Measurements from ENCODE around the gene MAMLD1. TPM values are rescaled to one million over a fixed set of nuclear protein-coding genes. Genes with fewer than 3 reads are reported as not detected.

MAMLD1 gene
- polyA plus RNA-seq, 1 donor (not counting 4 experiments of a cell fraction or from before 2014, with no cell fraction given) = 0.98 TPM

DNA sequence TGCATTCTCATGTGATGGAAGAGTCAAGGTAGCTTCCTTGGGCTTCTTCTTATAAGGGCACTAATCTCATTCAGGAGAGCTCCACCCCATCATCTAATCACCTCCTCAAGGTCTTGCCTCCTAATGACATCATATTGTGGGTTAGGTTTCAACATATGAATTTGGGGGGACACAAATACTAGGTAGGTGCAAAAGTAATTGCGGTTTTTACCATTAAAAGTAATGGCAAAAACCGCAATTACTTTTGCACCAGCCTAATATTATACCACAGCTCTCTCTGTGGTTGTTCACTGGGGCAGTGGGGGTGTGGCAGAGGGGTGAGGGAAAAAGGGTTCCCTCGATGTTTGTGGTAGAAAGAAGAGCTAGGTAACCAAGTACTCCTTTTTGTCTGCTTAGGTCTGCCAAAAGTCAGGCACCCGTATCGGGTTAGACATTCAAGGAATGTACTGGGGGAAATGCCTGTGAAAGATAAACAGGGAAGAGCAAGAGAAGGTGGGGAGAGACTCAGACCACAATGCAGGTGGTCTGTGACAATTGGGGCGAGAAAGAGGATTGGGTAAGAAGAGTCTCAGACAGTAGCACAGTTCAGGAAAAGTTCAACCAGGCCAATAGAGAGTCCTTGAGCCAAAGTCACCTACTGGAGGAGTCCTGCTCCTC lies 126.4 kb downstream of the MAMLD1 start:
- H3K9me1 ChIP-seq (ENCODE audit: control insufficient read depth, extremely low read depth, insufficient read depth, low read length) = no peaks in the 10 kb centered on the region
- H3K4me1 ChIP-seq (ENCODE audit: control insufficient read depth, extremely low read depth, insufficient read depth, low read length) = no peaks in the 10 kb centered on the region
- H3K36me3 ChIP-seq (ENCODE audit: control insufficient read depth in 2 of 2, extremely low read depth in 1 of 2, insufficient read depth in 2 of 2, low read length in 2 of 2) = no peaks in the 10 kb centered on the region
- dilution Hi-C loops (cut with MboI; ENCODE audit: extremely low pct_ligation_motif_present, low sequenced_read_pairs) = no loop called here
- H3K9me3 ChIP-seq (ENCODE audit: control insufficient read depth, low read depth, low read length) = no peaks in the 10 kb centered on the region
- H3K4me3 ChIP-seq (ENCODE audit: control insufficient read depth in 2 of 3, extremely low read depth in 1 of 3, insufficient read depth in 2 of 3, low read depth in 1 of 3, low read length in 3 of 3) = no peak overlapping the region
- FAIRE-seq (no peak), DNase-seq (ENCODE audit: low read depth, low spot score) (no peak)
- H3K9ac ChIP-seq (ENCODE audit: control insufficient read depth, extremely low read depth, insufficient read depth, low read length) = no peak overlapping the region
- no peak overlapping the region for H2AFZ ChIP-seq (ENCODE audit: control insufficient read depth, low read length)
- H4K20me1 ChIP-seq (ENCODE audit: control insufficient read depth, extremely low read depth, insufficient read depth, low read length) = no peaks in the 10 kb centered on the region
- H3K79me2 ChIP-seq (ENCODE audit: control insufficient read depth, insufficient read depth, low read length) = no peaks in the 10 kb centered on the region
- no peaks in the 10 kb centered on the region for H3K27me3 ChIP-seq (ENCODE audit: control insufficient read depth, extremely low read depth, insufficient read depth, low read length)
- H3K4me2 ChIP-seq (ENCODE audit: control insufficient read depth, extremely low read depth, insufficient read depth, low read depth, low read length) = no peak overlapping the region
- no peak overlapping the region for H3K27ac ChIP-seq (ENCODE audit: control insufficient read depth, insufficient read depth, low read length)
- TF ChIP-seq, protein P1, sequence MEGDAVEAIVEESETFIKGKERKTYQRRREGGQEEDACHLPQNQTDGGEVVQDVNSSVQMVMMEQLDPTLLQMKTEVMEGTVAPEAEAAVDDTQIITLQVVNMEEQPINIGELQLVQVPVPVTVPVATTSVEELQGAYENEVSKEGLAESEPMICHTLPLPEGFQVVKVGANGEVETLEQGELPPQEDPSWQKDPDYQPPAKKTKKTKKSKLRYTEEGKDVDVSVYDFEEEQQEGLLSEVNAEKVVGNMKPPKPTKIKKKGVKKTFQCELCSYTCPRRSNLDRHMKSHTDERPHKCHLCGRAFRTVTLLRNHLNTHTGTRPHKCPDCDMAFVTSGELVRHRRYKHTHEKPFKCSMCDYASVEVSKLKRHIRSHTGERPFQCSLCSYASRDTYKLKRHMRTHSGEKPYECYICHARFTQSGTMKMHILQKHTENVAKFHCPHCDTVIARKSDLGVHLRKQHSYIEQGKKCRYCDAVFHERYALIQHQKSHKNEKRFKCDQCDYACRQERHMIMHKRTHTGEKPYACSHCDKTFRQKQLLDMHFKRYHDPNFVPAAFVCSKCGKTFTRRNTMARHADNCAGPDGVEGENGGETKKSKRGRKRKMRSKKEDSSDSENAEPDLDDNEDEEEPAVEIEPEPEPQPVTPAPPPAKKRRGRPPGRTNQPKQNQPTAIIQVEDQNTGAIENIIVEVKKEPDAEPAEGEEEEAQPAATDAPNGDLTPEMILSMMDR (optimal IDR thresholded peaks at IDR 0.05 in 1 of 3, IDR thresholded peaks at IDR 0.05 in 1 of 3, conservative IDR thresholded peaks at IDR 0.05 in 1 of 3; ENCODE audit: extremely low read depth in 1 of 3, insufficient read depth in 2 of 3, low read length in 3 of 3) = no peak
- no peak for TF ChIP-seq EZH2 (IDR thresholded peaks at IDR 0.05; ENCODE audit: low read length)

DNA sequence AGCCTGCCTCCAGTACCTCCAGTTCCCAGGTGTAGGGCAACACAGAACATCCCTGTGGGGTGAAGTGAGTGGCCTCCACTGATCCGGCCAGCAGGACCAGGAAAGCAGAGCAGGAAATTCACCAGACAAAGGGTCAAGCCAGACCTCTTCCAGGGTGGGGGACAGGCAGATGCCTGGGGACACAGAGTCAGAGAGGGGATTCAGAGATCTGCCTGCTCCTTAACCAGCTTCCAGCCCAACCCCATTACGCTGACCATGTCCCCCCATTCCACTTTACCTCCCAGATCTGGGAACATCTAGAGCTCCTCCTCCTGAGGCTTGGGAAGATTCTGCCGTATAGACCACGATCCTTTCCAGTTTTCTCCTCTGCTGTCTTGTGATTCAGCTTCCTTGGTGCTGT lies 132.4 kb downstream of the MAMLD1 start:
- Histone ChIP-seq H3K27me3 (ENCODE audit: control insufficient read depth, extremely low read depth, insufficient read depth, low read length) (no peaks in the 10 kb centered on the region), H3K36me3 (ENCODE audit: control insufficient read depth in 2 of 2, extremely low read depth in 1 of 2, insufficient read depth in 2 of 2, low read length in 2 of 2) (no peaks in the 10 kb centered on the region), H3K27ac (ENCODE audit: control insufficient read depth, insufficient read depth, low read length) (no peak overlapping the region), H3K4me3 (ENCODE audit: control insufficient read depth in 2 of 3, extremely low read depth in 1 of 3, insufficient read depth in 2 of 3, low read depth in 1 of 3, low read length in 3 of 3) (no peak overlapping the region), H3K79me2 (ENCODE audit: control insufficient read depth, insufficient read depth, low read length) (no peaks in the 10 kb centered on the region), H4K20me1 (ENCODE audit: control insufficient read depth, extremely low read depth, insufficient read depth, low read length) (no peaks in the 10 kb centered on the region), H3K9ac (ENCODE audit: control insufficient read depth, extremely low read depth, insufficient read depth, low read length) (no peak overlapping the region), H3K9me3 (ENCODE audit: control insufficient read depth, low read depth, low read length) (no peaks in the 10 kb centered on the region), H3K4me2 (ENCODE audit: control insufficient read depth, extremely low read depth, insufficient read depth, low read depth, low read length) (no peak overlapping the region), H3K9me1 (ENCODE audit: control insufficient read depth, extremely low read depth, insufficient read depth, low read length) (no peaks in the 10 kb centered on the region), H2AFZ (ENCODE audit: control insufficient read depth, low read length) (no peak overlapping the region), H3K4me1 (ENCODE audit: control insufficient read depth, extremely low read depth, insufficient read depth, low read length) (no peaks in the 10 kb centered on the region)
- TF ChIP-seq, protein P1 (optimal IDR thresholded peaks at IDR 0.05 in 1 of 3, IDR thresholded peaks at IDR 0.05 in 1 of 3, conservative IDR thresholded peaks at IDR 0.05 in 1 of 3; ENCODE audit: extremely low read depth in 1 of 3, insufficient read depth in 2 of 3, low read length in 3 of 3) = no peak
- no peak for TF ChIP-seq EZH2 (IDR thresholded peaks at IDR 0.05; ENCODE audit: low read length)
- DNase-seq (ENCODE audit: low read depth, low spot score) = no peak
- dilution Hi-C loops (cut with MboI; ENCODE audit: extremely low pct_ligation_motif_present, low sequenced_read_pairs) = no loop called here
- no peak for FAIRE-seq

Measured in keratinocyte (primary cell).